ENCODE results near the gene CYGB.

CYGB gene

DNA sequence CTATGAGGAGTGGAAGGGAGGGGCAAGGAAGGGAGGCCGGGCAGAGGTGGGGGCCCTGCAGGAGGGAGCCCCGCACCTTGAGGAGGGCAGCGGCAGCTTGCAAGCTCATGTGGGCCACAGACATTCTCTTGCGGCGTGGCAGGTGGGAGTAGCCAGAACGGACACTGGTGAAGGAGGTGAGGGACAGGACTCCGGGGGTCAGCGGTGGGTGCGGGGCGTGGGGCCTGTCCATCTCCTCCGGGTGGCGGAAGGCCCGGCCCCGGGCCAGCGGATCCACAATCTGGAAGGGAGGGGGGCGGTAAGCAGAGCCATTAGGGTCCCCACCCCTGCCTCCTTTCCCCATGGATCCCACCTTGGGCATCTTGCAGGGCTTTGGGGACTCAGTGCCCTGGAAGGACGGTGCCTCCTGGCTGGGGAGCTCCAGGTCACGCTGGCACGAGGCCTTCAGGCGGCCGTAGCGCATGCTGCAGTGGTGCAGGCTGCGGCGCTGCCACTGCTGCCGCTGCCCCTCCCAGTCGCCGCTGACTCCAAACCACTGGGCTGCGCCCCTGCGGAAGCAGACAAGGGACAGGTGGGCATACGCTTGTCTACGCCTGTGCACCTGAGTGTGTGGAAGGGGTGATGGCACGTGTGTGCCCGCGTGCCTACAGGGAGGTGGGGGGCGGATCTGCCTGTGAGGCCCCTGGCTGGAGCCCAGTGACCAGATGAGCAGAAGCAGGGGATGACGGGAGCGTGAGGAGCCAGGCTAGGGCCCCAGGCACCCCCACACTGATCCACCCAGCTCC, 58.6 kb downstream of the CYGB start:
- DNase-seq (ENCODE audit: low read depth), result no peak

DNA sequence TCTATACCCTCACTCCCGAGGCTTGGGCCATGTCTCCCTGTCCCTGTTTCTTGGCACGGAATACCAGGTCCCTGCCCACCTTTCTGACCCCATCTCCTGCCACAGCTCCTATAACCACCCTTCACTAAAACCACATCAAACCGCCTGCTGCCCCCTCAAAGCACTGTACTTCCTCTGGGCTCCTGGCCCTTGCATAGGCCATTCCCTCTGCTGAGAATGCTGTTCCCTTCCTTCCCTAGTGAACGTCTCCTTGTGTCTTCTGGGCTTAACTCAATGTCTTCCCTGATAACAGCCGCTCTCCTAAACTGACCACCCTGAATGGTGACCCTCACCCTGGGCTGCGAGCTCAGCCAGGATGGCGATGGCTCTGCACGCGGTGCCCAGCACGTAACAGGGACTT, 59.4 kb downstream of the CYGB start:
- DNase-seq (ENCODE audit: low read depth), result no peak

DNA sequence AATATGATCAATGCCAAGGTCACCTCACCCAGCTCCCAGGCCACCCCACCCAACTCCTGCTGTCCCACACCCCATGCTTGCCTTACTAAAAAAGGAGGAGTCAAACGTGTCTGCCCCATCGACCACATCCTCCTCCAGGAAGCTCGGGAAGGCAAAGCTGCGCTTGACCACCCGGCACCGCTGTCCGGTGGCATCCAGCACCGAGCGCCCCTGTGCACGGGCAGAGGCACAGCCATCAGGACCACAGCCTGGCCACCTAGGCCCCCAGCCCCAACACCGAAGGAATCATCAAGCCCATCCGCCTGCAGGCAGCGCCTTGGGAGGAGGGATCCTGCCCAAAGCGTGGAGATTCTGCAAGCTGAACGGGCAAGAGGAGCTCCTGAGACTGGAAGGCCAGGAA, 59.9 kb downstream of the CYGB start:
- DNase-seq (ENCODE audit: low read depth), result no peak
